ENCODE measurements around the gene SNTG2.

The SNTG2 gene

DNA sequence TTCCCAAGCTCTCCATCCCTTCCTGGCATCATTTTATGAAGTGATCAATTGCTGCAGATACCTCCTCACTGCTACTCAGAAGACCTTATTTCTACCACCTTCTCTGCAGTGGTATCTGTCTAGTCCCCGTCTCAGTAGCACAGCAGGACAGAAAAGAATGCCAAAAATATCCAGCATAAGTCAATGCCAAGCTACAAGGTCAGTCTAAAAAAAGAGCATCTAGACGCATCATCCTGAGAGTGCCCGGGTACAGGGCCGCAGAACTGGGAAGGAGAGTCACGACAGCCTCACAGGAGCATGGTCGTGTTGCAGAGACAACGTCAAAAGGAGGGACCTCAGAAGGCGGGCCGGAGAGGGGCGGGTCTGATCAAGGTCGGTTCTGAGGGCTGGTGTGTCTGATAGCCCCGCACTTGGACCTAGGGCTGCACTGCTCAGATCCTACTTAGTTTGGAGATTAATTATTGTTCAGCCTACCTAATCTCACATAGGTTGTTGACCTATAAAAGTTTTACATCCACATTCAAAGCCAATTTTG, 24.3 kb upstream of the SNTG2 start:
- no peak for DNase-seq (ENCODE audit: low read depth in 2 of 2)

DNA sequence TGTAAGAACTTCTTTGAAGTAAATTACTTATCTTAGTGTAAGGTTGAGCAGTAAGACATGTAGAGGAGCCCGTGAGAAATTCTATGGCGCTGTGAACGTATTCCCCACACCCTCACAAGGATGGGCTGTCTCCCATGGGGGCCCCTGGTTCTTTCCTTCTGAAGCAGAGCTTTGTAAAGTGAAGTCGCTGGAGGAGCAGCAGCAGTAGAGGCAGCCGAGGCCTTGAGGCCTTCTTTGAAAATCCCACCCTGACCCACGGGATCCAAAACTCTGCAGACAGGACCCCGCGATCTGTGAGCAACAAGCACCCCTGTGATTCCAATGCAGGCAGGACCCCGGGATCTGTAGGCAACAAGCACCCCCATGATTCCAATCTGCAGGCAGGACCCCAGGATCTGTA, 23.8 kb upstream of the SNTG2 start:
- no peak for DNase-seq (ENCODE audit: low read depth in 2 of 2)

DNA sequence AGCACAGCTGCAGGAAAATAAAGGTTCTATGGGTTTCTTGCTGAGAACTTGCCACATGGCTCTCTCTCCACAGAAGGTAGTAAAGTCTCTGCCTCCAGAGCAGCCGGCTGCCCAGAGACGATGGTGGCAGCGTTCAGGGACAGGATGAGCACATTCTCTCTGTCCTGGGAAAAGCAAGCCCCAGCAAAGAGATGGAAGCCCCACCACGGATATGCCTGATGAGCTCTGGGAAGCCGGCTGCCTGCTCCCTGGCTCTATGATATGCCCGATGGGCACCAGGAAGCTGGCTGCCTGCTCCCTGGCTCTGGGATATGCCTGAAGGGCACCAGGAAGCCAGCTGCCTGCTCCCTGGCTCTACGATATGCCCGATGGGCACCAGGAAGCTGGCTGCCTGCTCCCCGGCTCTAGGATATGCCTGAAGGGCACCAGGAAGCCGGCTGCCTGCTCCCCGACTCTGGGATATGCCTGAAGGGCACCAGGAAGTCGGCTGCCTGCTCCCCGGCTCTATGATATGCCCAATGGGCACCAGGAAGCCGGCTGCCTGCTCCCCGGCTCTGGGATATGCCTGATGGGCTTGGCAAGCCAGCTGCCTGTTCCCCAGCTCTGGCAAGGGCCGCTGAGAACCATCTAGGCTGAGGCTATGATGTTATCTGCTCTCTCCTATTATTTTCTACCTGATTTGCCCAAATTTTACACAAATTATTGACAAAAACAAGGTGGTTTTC, 21.5 kb upstream of the SNTG2 start:
- no peak for DNase-seq (ENCODE audit: low read depth in 2 of 2)

DNA sequence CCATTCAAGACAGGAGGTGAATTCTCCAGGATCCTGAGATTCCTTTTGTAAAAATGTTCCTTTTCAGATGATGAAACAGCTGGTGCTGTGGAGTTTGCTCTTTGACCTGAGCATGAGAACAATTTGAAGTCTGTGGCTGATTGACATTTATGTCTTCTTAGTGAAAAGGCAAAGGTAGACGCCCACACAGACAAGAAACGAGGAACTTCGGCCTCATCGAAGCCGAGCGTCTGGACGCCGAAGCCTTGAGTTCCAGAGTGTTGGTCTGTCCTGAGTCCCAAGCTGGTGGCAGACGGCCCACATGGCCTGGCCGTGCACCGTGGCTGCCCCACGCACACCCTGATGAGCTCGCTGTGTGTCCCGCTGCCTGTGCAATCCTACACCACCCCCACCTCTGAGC, 20.7 kb upstream of the SNTG2 start:
- DNase-seq (ENCODE audit: low read depth in 2 of 2), result no peak

DNA sequence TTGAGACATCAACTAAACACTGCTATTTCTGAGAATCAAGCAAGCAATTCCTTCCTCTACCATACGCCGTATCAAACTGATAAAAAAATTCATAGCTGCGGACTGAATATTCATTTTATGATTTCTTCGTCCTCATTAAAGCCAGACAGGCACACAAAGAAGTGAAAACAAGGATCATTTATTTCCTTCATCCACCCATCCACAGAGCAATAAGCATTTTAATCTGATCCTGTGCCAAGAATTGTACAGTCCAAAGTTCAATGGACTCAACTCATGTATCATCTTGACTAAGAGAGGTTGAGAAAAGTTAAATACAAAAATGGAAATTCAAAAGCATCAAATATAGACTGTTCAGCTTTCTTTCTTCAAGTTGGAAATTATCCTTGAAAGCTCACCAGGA, 19.7 kb upstream of the SNTG2 start:
- DNase-seq (ENCODE audit: low read depth in 2 of 2), result no peak

DNA sequence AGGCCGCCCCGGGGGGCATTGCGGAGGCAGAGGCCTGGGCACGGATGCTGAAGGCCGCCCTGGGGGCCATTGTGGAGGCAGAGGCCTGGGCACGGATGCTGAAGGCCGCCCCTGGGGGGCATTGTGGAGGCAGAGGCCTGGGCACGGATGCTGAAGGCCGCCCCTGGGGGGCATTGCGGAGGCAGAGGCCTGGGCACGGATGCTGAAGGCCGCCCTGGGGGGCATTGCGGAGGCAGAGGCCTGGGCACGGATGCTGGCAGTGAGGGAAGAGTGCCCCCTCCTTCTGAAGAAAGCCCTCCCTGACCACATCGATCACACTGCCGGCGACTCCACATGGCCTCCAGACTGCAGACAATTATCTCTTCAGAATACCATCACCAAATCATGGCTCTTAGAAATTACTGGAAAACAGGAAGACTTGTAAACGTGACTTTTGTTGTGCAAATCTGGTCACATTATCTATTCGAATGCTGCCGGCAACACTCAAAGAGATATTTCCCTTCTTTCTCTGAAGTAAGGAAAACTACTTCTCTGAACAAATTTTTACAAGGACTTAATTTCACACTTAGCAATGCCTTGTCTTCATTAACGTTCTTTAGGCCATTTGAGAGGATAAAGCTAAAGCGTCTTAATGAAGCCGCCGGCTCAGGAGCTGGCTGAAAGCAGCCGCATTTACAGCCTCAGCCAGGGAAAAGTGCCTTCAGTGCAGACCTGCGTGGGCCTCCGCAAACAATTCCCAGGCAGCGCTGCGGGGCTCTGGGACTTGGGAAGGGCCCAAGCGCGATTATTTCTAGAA, 18.1 kb upstream of the SNTG2 start:
- no peak for DNase-seq (ENCODE audit: low read depth in 2 of 2)

DNA sequence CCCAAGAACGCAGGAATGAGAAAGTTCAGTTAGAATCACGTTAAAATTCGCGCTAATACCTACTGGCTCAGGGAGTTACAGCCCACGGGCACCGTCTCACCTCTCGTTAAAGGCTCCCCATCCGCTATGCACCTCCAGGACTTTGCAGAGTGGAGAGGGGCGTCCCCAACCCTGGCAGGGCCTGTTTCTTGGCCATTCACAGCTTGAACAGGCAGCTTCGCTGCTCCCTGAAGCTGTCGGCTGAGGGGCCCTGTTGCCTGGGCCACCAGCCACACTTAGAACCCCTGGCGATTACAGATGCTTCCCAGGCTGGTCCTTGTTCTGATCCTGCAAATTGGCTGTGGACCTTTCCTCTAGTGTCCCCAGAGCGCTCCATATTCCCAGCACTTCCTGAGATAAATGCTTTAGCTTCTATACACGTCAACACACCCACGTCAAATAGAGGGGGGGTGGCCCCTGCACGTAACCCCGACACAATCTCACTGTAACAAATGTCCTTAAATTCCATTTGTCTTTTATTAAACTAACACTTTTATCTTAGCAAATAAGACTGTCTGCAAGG, 16.8 kb upstream of the SNTG2 start:
- no peak for DNase-seq (ENCODE audit: low read depth in 2 of 2)

DNA sequence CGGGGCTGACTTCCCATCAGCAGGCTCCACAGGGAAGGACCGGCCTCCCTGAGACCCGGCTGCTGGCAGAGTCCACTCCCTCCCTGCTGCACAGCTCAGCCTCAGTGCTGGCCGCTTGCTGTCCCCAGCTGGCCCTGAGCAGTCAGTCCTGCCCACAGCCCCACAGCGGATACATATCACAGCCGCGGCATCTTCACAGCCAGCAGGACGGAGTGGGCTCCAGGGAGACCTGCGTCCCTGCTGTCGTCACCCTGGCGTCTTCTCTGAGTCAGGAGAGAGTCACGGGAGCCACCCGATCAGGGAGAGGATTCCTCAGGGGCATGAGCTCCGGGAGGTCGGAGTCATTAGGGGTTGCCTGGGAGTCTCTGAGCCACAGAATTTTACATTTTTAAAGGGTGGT, 13.1 kb upstream of the SNTG2 start:
- DNase-seq (ENCODE audit: low read depth in 2 of 2), result no peak

DNA sequence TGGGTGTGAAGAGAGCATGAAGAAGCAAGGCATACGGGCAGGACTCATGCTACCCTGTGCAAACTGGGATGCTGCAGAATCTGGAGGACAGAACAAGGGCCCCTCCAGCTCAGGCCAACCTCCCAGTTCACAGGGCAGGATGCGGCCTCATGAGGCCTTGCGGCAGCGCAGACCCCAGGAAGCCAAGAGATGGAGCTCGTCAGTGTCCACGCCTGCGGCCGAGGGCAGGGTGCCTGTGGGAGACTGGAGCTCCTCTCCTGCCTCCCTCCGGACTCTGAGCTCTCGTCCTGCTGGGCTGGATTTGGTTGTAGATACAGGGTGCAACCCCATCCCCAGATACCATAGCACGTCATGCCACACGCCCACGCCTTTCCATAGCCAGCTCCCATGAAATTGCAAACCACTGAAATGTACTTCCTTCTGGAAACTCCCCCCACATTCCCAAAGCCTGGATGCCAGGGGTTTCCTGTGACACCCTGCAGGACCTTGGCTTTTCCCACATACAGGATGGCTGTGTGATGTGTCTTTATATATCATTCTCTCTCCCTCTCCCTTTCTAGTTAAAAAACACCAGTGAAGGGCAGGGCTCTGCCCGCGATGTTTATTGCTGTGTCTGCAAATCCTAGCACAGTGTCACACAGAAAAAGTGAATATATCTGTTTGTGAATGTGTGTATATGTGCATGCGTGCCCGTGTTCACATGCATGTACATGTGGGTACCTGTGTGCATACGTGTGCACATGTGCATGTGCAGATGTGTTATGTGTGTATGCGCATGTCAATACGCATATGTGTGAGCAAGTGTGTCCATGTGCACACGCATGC, 12.3 kb upstream of the SNTG2 start:
- DNase-seq (ENCODE audit: low read depth in 2 of 2), result no peak

DNA sequence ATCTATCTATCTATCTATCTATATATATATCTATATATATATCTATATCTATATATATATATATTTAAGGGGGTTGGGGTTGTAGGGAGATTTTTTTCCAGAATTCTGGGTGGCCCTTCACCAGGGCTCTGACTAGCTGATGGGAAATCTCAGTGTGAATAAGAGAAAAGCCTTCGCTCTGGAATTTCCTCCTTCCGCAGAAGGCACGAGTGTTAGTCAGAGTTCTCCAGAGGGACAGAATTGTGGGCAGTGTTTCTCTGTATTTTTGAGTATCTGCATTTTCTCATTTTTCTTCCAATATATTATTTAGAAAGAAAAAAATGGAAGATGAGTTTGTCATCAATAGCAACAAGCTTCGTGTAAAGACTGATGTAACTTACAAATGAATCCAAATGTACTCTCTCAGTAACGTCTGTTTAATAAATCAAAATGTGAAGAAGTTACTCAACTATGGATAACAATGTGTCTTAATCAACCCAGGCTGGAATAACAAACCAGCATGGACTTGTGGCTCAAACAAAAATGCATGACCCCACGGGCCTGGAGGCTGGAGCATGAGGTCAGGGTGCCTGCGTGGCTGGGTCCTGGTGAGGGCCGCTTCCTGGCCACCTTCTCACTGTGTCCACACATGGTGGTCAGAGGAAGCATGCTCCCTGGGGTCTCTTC, 10.6 kb upstream of the SNTG2 start:
- DNase-seq (ENCODE audit: low read depth in 2 of 2), result no peak

DNA sequence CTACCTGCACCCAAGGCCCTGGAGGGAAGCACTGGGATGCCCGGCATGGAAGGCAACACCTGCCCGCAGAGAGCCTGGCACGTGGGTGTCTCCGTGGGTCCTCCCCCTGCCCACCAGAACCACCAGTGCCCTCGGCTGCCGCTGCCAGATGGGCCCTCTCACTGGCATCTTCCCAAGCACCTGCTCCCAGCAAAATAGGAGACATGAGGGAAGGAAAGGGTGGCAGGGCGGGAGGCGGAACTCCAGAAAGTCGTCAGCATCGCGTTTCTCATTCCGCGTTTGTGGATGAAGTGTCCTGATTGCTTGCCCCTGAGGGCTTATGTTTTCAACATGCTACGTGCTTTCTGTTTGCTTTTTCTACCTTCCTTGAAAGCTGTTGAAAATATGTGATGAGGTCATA, 8.8 kb upstream of the SNTG2 start:
- no peak for DNase-seq (ENCODE audit: low read depth in 2 of 2)

DNA sequence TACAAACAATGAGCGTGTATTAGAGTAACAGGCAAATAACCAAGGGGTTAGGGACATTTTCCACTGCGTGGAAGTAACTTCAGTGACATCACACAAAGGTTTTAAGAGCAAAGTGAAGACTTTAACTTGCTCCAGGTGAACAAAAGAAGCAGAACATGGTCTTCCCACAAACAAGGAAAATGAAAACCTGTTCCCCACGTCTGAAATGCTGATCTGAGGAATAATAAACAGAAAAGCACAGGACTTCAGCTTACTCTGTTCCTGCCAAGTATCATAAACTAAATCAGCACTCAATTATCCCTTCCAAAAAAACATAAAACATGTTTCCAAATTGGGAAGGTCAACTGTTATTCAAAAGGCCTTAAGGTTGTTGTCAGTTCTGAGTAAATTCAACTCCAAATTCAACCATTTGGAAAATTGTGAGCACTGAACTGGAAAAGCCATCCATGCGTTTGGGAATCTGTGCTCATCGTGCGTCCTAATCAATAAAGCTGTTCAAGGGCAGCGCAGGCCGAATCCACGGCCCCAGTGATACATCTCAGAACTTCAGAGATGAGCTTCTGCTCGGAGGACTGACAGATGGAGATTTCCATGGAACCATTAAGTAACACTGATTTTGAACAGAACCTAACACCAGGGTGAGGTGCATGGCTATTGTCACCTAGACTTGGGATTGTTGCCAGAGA, 7.7 kb upstream of the SNTG2 start:
- no peak for DNase-seq (ENCODE audit: low read depth in 2 of 2)

DNA sequence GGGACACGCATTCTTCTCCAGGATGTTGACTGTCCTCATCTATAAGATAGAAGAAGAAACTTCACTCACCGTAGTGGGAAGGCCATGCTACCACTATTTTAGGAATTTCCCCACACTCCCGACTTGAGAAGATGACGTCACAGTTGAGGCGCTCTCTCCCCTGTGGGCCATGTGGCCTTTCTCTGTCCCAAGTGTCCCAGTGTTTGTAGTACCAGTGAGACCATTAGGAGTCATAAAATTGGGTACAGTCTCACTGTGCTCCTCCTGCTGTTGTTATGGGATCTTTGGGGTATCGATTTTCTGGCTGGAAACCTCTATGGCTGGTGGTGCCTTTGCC, 7.2 kb upstream of the SNTG2 start:
- DNase-seq (ENCODE audit: low read depth in 2 of 2), result no peak

DNA sequence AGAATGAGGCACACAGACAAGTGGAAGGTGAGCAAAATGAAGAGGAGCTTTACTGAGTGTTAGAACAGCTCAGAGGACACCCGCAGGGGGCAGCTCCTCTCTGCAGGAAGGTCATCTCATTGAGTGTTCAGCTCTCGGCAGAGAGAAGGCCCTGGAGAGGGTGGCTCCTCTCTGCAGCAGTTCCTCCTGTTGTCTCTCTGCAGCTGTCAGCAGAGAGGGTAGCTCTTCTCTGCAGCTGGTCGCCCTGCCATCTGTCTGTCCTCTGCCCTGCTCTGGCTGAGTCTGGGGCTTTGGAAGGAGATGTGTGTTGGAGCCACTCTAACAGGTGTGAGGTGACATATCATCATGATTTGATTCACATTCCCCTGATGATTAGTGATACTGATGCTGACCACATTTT, 6.8 kb upstream of the SNTG2 start:
- no peak for DNase-seq (ENCODE audit: low read depth in 2 of 2)

DNA sequence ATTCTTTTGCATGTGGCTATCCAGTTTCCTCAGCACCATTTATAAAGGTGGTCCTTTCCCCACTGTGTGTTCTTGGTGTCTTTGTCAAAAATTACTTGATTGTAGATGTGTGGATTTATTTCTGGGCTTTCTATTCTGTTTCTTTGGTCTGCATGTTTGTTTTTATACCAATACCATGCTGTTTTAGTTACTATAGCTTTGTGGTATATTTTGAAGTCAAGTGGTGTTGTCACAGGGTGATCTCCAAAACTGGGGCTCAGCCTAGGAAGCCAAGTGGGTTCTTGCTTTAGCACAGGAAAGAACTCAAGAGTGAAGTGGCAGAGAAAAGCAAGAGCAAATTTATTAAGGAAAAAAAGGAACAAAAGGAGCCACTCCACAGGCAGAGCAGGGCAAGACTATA, 6.0 kb upstream of the SNTG2 start:
- no peak for DNase-seq (ENCODE audit: low read depth in 2 of 2)

DNA sequence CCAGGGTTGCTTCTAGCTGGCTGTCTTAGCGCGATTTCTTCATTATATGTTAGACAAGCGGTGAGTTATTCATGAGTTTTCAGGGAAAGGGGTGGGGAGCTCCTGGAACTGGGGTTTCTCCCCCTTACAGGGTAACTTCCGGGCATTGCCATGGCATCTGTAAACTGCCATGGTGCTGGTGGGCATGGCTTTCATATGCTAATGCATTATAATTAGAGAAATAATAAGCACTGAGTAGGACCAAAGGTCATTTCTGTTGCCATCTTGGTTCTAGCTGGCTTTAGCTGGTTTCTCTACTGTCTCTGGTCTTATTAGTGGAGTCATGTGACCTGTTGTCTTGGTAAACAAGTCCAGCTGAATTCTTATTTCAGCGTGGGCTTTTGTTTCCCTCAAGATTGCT, 5.5 kb upstream of the SNTG2 start:
- DNase-seq (ENCODE audit: low read depth in 2 of 2), result no peak

DNA sequence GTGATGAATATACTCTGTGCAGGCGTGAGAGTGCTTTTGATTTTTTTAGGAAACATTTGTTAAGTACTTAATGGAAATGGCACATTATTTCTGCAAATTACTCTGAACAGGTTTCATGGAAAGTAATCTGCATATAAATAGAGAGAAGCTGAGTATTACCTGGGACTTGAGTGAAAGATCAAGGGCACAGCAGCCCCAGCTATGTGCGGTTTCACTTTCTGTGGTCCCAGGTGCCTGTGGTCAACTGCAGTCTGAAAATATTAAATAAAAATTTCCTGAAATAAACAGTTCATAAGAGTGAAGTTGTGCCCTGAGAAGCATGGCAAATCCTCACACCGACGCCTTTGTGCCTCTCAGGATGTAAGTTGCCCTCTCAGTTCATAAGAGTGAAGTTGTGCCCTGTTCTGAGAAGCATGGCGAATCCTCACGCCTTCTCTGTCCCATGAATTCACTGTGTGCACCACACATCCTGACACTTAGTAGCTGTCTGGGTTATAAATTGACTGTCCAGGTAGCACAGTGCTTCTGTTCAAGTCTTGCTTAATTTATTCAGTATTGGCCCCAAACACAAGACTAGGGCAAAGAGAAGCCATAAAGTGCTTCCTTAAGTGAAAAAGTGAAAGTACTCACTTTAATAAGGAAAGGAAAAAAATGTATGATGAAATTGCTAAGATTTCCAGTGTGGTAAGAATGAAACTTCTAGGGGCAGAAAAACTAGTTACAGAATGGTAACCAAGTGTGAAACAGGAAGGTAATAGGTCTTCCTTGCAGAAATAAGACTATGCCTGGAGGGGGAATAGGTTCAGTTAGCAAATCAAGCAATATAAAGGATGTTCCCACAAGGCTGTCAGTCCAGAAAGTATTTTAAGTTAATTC, 4.3 kb upstream of the SNTG2 start:
- no peak for DNase-seq (ENCODE audit: low read depth in 2 of 2)

DNA sequence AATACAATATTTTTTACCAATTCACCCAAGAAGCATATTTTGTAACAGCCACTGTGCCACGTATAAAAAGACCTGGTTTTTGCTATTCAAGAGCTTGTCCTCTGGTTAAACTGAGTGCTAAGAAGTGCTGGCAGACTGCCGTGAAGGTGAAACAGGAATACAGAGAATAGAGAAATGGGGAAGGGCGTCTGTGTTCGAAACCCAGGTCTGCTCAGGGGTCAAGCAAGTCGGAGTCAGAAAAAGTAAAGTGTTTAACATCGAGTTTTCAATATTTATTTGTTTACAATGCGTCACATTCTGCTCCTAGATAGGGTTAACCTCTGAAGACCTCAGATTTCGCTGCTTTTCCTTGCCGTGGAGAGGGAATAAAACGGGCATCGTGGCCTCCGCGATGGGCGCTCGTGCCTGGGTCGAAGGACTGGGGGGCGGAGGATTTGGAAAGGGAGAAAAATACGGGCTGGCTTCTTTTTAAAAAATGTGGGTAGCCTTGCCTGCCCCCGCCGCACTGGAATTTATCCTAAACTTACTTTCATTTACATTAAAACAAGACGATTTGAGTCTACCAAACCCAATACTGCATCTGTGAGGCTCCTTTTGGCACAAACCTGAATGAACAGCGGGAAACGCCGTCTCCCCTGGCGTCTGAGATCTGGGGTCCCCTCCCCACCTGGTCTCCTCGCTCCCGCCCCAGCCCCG, 1.1 kb upstream of the SNTG2 start:
- DNase-seq (ENCODE audit: low read depth in 2 of 2), result no peak

DNA sequence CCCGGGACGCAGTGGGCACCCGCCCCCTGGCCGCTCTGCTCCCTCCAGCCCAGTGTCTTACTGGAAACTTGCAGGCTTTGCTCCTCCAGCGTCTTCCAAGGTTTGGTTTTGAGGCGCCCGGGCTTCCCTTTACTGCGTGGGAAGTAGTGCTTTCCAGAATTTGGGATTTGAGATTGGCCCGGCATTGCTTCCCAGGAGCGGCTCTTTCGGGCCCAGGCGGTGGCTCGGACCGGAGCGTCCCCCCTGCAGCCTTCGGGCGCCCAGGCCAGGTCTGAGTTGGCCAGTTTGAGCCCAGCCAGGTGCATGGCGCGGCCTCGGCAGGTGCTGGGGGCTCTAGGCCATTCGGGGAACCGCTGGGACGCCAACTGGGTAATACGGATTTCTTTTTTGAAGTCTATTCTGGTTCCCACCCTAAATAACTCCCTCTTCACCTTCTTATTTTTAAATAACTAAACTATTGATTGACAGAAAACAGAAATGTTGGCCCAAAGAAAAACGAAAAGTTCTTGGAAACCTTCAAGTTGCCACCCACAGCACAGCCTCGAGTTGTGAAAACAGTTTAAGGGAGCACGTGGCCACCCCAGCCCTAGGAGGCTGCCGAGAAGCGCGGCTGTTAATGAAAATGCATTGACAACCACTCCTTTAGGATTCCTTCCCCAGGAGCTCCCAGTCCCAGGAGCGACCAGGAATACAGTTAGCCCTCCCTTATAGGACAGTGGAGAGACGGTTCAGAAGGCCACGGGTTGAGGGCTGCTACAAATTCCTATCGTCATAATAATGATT, 766 bp downstream of the SNTG2 start:
- DNase-seq (ENCODE audit: low read depth in 2 of 2), result no peak

Data from stimulated activated CD8-positive, alpha-beta memory T cell treated with anti-CD3 and anti-CD28 coated beads, Interleukin-15, amount 100 ng/mL, for 48 hours (primary cell).